Measurements from ENCODE around the gene CASP7. TPM values are rescaled to one million over a fixed set of nuclear protein-coding genes. Genes with fewer than 3 reads are reported as not detected.

The CASP7 gene
- total RNA-seq, 1 experiment from 2014 or later = 30.7 TPM

GRCh38 chr10:113657544-113657943, 22.2 kb upstream of the CASP7 start:
- no peak overlapping the region for H3K4me3 ChIP-seq
- DNase-seq = no peak
- H3K27me3 ChIP-seq = peaks cover 9% of the 10 kb centered on the region; the same call in 1 of the 2 replicates
- H3K36me3 ChIP-seq = no peaks in the 10 kb centered on the region
- no peaks in the 10 kb centered on the region for H3K9me3 ChIP-seq

- Histone ChIP-seq H3K4me3 (no peak overlapping the region), H3K27me3 (peaks cover 4% of the 10 kb centered on the region; the same call in 1 of the 2 replicates), H3K36me3 (no peaks in the 10 kb centered on the region), H3K9me3 (no peaks in the 10 kb centered on the region)
- DNase-seq = no peak
These were observed 18.4 kb upstream of the CASP7 start for GRCh38 chr10:113661332-113661731.

- H3K36me3 ChIP-seq = no peaks in the 10 kb centered on the region
- no peak for DNase-seq
- no peak overlapping the region for H3K4me3 ChIP-seq
- no peaks in the 10 kb centered on the region for H3K9me3 ChIP-seq
- H3K27me3 ChIP-seq = peaks cover under 1% of the 10 kb centered on the region; the same call in 1 of the 2 replicates
These were observed 16.6 kb upstream of the CASP7 start for GRCh38 chr10:113663142-113663541.

DNA sequence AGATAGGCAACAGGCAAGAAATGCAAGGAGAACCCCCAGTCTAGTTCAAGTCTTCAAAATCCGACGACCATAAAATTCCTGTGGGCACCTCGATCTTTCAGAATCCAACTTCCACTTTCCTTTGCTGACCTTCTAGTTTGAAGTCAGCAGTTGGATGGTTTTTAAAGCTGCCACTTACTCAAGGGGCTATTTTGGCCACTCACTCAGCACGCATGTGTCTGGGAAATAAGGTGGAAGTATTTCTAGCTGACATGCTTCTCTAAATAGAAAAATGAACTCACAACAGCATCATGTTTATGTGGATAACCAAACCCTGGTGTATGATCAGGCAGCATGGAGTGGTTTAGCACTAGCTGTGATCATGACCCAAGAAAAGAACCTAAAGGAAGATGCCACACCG, 15.8 kb upstream of the CASP7 start, which contains the start of gene NRAP:
Gene NRAP, minus strand, starts transcription at position 134 of the 400 bp plus-strand sequence. CDS start 159 bp downstream, outside the sequence.
- no peak within 1 kb of the TSS for H3K4me3 ChIP-seq
- H3K27me3 ChIP-seq = no peaks in the 10 kb centered on the region
- no peaks in the 10 kb centered on the region for H3K9me3 ChIP-seq
- no peak for DNase-seq
- no peaks in the 10 kb centered on the region for H3K36me3 ChIP-seq

- Histone ChIP-seq H3K9me3 (0 out of 2 replicates have a peak, but pooled peaks cover 4% of the 10 kb centered on the region), H3K36me3 (no peaks in the 10 kb centered on the region), H3K4me3 (no peak overlapping the region), H3K27me3 (no peaks in the 10 kb centered on the region)
- no peak for DNase-seq
These were observed 14.4 kb upstream of the CASP7 start for GRCh38 chr10:113665352-113665751.

DNA sequence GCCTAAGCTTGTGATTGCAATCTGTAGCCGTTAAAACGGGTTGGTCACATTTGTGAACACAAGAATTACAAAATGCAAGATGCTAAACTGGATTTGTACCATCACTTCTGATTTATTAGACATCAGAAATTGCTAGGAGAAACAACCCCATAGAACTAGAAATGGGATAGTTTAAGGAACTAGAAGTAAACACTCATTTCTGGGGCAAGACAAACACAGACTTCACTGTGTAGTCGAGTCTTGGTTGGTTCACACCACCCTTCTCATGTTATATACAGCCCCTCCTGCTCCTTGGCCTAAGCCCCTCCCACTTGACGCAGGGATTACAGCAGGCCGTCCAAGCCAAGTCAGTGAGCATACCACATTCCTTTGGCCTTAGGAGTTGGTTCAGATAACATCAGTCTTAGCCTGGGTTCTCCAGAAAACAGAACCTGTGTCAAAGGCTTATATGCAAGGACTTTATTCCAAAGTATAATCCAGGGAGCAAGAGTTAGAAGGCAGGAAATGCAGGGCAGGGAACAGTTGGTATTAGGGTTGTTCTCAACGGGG, 13.8 kb upstream of the CASP7 start:
- Histone ChIP-seq H3K4me3 (no peak overlapping the region), H3K36me3 (no peaks in the 10 kb centered on the region), H3K9me3 (0 out of 2 replicates have a peak, but pooled peaks cover 4% of the 10 kb centered on the region), H3K27me3 (no peaks in the 10 kb centered on the region)
- peak; percentile 74 for DNase-seq

DNA sequence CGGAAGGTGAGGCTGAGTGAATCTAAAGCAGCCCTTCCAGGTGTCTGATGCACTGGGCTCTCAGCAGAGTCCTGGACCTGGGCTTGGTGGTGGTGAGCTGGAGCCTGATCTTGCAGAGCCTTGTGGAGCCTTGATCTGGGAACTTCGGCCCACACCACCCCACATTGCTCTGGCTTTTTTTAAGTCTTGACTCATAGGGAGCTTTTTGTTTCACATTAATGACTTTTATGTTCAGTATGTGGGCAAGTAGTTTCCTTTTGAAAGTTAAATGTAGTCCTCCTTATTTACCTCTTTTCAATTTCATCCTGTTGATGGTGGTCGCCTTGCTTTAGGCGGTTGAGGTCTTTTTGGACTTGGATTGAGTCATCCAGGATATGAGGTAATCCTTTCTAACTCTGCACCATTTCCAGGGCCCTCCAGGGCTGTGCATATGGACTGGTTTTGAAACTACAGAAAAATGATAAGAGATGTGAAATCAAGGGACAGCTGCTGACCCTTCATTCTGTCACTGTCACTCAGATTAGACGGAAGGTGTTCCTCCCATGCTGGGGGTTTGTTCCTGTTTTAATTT, 12.9 kb upstream of the CASP7 start:
- Histone ChIP-seq H3K9me3 (0 out of 2 replicates have a peak, but pooled peaks cover 4% of the 10 kb centered on the region), H3K27me3 (no peaks in the 10 kb centered on the region), H3K36me3 (no peaks in the 10 kb centered on the region), H3K4me3 (no peak overlapping the region)
- no peak for DNase-seq

DNA sequence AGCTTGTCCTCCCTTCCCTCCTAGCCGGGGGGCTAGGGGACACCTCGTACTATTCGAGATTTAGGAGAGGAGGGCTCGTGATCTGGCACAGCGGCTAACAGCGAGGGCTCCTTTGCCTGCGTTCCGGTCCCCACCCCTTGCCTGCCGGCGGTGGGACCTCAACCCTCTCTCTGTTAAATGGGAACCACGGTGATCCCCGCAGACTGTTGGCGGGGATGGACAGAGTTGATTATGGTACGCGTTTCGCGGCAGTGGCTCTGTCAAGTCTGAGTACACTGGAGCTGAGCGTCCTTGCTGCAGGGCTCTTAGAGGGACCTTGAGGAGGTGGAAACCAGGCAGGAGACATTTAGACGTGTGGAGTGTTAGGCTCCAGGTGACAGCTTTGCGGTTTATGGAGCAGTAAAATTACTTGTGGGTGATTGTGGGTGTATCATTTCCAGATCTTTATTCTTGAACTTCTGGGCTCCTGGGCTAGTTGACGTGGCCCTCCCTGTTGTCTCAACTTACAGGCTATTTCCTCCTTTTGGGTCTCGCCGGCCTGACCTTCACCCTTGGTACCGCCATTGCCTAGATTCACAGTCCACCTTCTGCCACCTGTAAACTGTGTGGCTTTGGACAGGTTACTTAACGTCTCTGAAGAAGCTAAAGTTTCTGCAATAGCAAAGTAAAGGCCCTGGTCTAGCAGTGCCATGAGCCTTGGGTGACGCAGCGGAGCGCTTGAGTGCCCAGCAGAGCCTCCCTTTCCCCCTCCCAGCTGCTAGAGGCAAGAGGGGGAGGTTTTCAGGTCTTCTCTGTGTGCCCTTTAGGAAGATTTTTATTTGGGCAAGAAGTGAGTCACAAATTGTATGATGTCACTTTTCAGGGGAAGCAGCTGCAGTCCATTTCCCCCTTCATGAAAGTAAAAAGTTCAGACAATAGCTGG, 739 bp downstream of the CASP7 start:
- peak overlapping the region; percentile 93 for H3K4me3 ChIP-seq
- peaks cover 11% of the 10 kb centered on the region for H3K9me3 ChIP-seq
- peak; percentile 68 for DNase-seq
- H3K36me3 ChIP-seq = peaks cover 8% of the 10 kb centered on the region
- H3K27me3 ChIP-seq = no peaks in the 10 kb centered on the region

GRCh38 chr10:113681533-113682470, 2.1 kb downstream of the CASP7 start:
- H3K27me3 ChIP-seq = no peaks in the 10 kb centered on the region
- H3K4me3 ChIP-seq = no peak overlapping the region
- peaks cover 16% of the 10 kb centered on the region for H3K9me3 ChIP-seq
- H3K36me3 ChIP-seq = peaks cover 9% of the 10 kb centered on the region
- DNase-seq = no peak

DNA sequence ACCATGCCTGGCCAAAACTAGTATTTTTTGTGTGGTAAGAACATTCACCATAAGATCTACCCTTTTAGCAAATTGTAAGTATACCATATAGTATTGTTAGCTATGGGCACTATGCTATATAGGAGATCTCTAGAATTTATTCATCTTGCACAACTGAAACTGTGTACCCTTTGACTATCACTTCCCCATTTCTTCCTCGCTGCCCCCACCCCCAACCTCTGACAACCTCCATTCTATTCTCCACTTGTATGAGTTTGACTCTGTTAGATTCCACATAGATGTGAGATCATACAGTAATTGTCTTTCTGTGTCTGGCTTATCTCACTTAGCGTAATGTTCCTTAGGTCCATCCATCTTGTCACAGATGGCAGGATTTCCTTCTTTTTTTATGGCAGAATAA, 3.6 kb downstream of the CASP7 start:
- Histone ChIP-seq H3K9me3 (peaks cover 21% of the 10 kb centered on the region), H3K36me3 (peaks cover 11% of the 10 kb centered on the region)

GRCh38 chr10:113686028-113686427, 6.3 kb downstream of the CASP7 start:
- DNase-seq = no peak
- Histone ChIP-seq H3K9me3 (peaks cover 35% of the 10 kb centered on the region), H3K27me3 (no peaks in the 10 kb centered on the region), H3K36me3 (peaks cover 11% of the 10 kb centered on the region), H3K4me3 (no peak overlapping the region)

More for the DNA sequence above, 3.6 kb downstream of the CASP7 start:
- no peaks in the 10 kb centered on the region for H3K27me3 ChIP-seq
- H3K4me3 ChIP-seq = no peak overlapping the region
- no peak for DNase-seq

- no peak overlapping the region for H3K4me3 ChIP-seq
These were observed 7.3 kb downstream of the CASP7 start for GRCh38 chr10:113687037-113687436.

DNA sequence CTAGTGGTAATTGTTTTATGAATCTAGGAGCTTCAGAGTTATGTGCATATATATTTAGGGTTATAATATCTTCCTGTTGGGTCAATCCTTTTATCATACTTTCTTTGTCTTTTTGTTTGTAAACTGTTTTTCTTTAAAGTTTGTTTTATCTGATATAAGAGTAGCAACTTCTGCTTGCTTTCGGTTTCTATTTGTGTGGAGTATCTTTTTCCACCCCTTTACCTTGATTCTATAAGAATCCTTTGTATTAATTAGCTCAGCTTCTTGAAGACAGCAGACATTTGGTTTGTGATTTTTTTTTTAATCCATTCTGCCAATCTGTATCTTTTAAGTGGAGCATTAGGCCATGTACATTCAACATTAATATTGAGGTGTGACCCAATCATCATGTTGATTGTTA, 9.3 kb downstream of the CASP7 start:
- peaks cover 39% of the 10 kb centered on the region for H3K9me3 ChIP-seq
- no peak overlapping the region for H3K4me3 ChIP-seq
- peaks cover 21% of the 10 kb centered on the region for H3K36me3 ChIP-seq
- DNase-seq = no peak
- H3K27me3 ChIP-seq = no peaks in the 10 kb centered on the region

More at GRCh38 chr10:113687037-113687436, 7.3 kb downstream of the CASP7 start:
- no peak for DNase-seq
- Histone ChIP-seq H3K9me3 (peaks cover 35% of the 10 kb centered on the region), H3K27me3 (no peaks in the 10 kb centered on the region), H3K36me3 (peaks cover 19% of the 10 kb centered on the region)

DNA sequence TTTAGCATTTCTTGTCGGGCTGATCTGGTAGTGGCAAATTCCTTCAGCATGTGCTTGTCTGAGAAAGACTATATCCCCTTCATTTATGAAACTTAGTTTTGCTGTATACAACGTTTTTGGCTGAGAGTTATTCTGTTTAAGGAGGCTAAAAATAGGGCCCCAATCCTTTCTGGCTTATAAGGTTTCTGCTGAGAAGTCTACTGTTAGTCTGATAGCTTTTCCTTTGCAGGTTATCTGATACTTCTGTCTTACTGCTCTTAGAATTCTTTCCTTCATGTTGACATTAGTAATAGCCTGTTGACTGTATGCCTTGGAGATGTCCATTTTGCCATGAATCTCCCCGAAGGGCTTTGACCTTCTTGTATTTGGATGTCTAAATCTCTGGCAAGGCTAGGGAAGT, 9.9 kb downstream of the CASP7 start:
- peaks cover 35% of the 10 kb centered on the region for H3K9me3 ChIP-seq
- H3K36me3 ChIP-seq = peaks cover 21% of the 10 kb centered on the region
- no peaks in the 10 kb centered on the region for H3K27me3 ChIP-seq
- no peak for DNase-seq
- no peak overlapping the region for H3K4me3 ChIP-seq

DNA sequence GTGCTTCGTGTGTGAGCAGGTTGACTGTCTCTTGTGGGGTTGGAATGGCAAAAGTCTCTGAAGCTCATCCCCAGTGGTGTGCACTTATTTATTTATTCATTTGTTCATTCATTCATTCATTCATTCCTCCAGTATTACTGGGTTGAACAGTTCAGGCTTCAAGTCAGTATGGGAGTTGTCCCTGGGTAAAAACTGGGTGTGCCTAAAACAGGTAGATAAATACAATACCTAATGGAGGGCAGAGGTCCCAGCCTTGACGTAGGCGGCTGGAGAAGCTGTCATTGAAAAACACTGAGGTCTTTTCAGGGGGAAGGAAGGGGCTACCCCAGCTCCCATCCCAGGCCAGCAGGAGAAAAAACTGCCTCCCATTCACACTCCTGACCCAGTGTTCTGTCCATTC, 11.0 kb downstream of the CASP7 start:
- no peak overlapping the region for H3K4me3 ChIP-seq
- peaks cover 28% of the 10 kb centered on the region for H3K9me3 ChIP-seq
- H3K27me3 ChIP-seq = no peaks in the 10 kb centered on the region
- no peak for DNase-seq
- H3K36me3 ChIP-seq = peaks cover 25% of the 10 kb centered on the region

GRCh38 chr10:113691381-113691780, 11.7 kb downstream of the CASP7 start:
- Histone ChIP-seq H3K36me3 (peaks cover 25% of the 10 kb centered on the region), H3K9me3 (peaks cover 28% of the 10 kb centered on the region), H3K27me3 (no peaks in the 10 kb centered on the region), H3K4me3 (no peak overlapping the region)
- DNase-seq = no peak

Measured in MG63 (cell line).